Upper lobe of left lung (tissue), 4 donors: ENCODE results near the gene ACSL5.

Experiments
- CTCF ChIP-seq, 6 experiments: fragments of 450-650 bp in 4 of 6; fragments of 200-600 bp in 2 of 6; sonication (generic) in 2 of 6; IDR thresholded peaks; one replicate each; pipeline ENCODE4 v1.5.1; 2016 to 2019; ENCODE audit warnings: antibody characterized with exemption in 6 of 6
- POLR2A ChIP-seq, 4 donors: fragments of 450-650 bp; IDR thresholded peaks; one replicate each; pipeline ENCODE4 v1.5.1; 2016 to 2017; ENCODE audit warnings: antibody characterized with exemption in 4 of 4, mild to moderate bottlenecking in 2 of 4

GRCh38 chr10:112384141-112384540, 10.2 kb downstream of the ACSL5 start:
- TF ChIP-seq CTCF (IDR thresholded peaks at IDR 0.05) (no peak), POLR2A (IDR thresholded peaks at IDR 0.05) (no peak)
